Mucosa of rectum (tissue), 2 donors: Measurements from ENCODE around the gene PROC.
A peak's percentile ranks its signal among the peaks of the same experiment; 100 is the strongest.

Source experiments
- H3K27ac ChIP-seq, 2 donors: one replicate each; pipeline ENCODE4 v1.7.0; 2013; ENCODE audit warnings: inconsistent platforms in 2 of 2, low read depth in 2 of 2, low read length in 2 of 2
- H3K27me3 ChIP-seq, 2 donors: one replicate each; pipeline ENCODE4 v1.7.0; 2013; ENCODE audit warnings: low read length in 2 of 2; ENCODE audit not compliant: control insufficient read depth in 2 of 2, insufficient read depth in 2 of 2
- H3K36me3 ChIP-seq, 2 donors: one replicate each; pipeline ENCODE4 v1.7.0; 2013; ENCODE audit warnings: low read length in 2 of 2; ENCODE audit not compliant: control insufficient read depth in 2 of 2, insufficient read depth in 2 of 2
- H3K4me1 ChIP-seq, 2 donors: one replicate each; pipeline ENCODE4 v1.7.0; 2013; ENCODE audit warnings: low read length in 2 of 2, mild to moderate bottlenecking in 1 of 2; ENCODE audit not compliant: control insufficient read depth in 2 of 2, insufficient read depth in 2 of 2
- H3K4me3 ChIP-seq, 2 donors: one replicate each; pipeline ENCODE4 v1.7.0; 2013; ENCODE audit warnings: low read length in 2 of 2
- H3K9ac ChIP-seq, 2 donors: one replicate each; pipeline ENCODE4 v1.7.0; 2013; ENCODE audit warnings: low read length in 2 of 2, low read depth in 1 of 2, mild to moderate bottlenecking in 1 of 2
- H3K9me3 ChIP-seq, 2 donors: one replicate each; pipeline ENCODE4 v1.7.0; 2013; ENCODE audit warnings: low read length in 2 of 2; ENCODE audit not compliant: control insufficient read depth in 2 of 2
- donor health status: healthy.
- donor health status: Normal muscosa, but diverticular disease.

The PROC gene

DNA sequence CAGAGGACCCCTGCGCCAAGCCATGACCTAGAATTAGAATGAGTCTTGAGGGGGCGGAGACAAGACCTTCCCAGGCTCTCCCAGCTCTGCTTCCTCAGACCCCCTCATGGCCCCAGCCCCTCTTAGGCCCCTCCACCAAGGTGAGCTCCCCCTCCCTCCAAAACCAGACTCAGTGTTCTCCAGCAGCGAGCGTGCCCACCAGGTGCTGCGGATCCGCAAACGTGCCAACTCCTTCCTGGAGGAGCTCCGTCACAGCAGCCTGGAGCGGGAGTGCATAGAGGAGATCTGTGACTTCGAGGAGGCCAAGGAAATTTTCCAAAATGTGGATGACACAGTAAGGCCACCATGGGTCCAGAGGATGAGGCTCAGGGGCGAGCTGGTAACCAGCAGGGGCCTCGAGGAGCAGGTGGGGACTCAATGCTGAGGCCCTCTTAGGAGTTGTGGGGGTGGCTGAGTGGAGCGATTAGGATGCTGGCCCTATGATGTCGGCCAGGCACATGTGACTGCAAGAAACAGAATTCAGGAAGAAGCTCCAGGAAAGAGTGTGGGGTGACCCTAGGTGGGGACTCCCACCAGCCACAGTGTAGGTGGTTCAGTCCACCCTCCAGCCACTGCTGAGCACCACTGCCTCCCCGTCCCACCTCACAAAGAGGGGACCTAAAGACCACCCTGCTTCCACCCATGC lies 3.0 kb downstream of the PROC start:
- Histone ChIP-seq H3K27ac (no peak overlapping the region), H3K9me3 (no peaks in the 10 kb centered on the region), H3K9ac (no peak overlapping the region), H3K27me3 (peaks cover 0 to 4% of the 10 kb centered on the region in 2 donors), H3K4me3 (no peak overlapping the region), H3K4me1 (peaks cover 4 to 9% of the 10 kb centered on the region in 2 donors), H3K36me3 (no peaks in the 10 kb centered on the region)

DNA sequence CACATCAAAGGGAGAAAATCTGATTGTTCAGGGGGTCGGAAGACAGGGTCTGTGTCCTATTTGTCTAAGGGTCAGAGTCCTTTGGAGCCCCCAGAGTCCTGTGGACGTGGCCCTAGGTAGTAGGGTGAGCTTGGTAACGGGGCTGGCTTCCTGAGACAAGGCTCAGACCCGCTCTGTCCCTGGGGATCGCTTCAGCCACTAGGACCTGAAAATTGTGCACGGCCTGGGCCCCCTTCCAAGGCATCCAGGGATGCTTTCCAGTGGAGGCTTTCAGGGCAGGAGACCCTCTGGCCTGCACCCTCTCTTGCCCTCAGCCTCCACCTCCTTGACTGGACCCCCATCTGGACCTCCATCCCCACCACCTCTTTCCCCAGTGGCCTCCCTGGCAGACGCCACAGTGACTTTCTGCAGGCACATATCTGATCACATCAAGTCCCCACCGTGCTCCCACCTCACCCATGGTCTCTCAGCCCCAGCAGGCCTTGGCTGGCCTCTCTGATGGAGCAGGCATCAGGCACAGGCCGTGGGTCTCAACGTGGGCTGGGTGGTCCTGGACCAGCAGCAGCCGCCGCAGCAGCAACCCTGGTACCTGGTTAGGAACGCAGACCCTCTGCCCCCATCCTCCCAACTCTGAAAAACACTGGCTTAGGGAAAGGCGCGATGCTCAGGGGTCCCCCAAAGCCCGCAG lies 3.8 kb downstream of the PROC start:
- H3K9me3 ChIP-seq: no peaks in the 10 kb centered on the region
- no peak overlapping the region for H3K4me3 ChIP-seq
- H3K36me3 ChIP-seq: no peaks in the 10 kb centered on the region
- no peak overlapping the region for H3K9ac ChIP-seq
- peaks cover 0 to 4% of the 10 kb centered on the region in 2 donors for H3K27me3 ChIP-seq
- H3K4me1 ChIP-seq: peaks cover 2 to 7% of the 10 kb centered on the region in 2 donors
- no peak overlapping the region for H3K27ac ChIP-seq

GRCh38 chr2:127422559-127423477 lies 4.6 kb downstream of the PROC start:
- Histone ChIP-seq H3K4me3 (peak overlapping the region; percentile 48 to 63), H3K4me1 (peaks cover 2 to 7% of the 10 kb centered on the region in 2 donors), H3K27ac (peak overlapping the region in 1 of 2 donors; percentile 56), H3K36me3 (no peaks in the 10 kb centered on the region), H3K27me3 (peaks cover 0 to 4% of the 10 kb centered on the region in 2 donors), H3K9ac (peak overlapping the region; percentile 54 to 65), H3K9me3 (no peaks in the 10 kb centered on the region)

- Histone ChIP-seq H3K27me3 (peaks cover 0 to 4% of the 10 kb centered on the region in 2 donors), H3K4me3 (peak overlapping the region; percentile 48 to 63), H3K27ac (peak overlapping the region in 1 of 2 donors; percentile 56), H3K36me3 (no peaks in the 10 kb centered on the region), H3K9me3 (no peaks in the 10 kb centered on the region), H3K9ac (peak overlapping the region; percentile 54 to 65), H3K4me1 (peaks cover 2 to 7% of the 10 kb centered on the region in 2 donors)
These were observed 5.2 kb downstream of the PROC start for GRCh38 chr2:127423478-127423843.

DNA sequence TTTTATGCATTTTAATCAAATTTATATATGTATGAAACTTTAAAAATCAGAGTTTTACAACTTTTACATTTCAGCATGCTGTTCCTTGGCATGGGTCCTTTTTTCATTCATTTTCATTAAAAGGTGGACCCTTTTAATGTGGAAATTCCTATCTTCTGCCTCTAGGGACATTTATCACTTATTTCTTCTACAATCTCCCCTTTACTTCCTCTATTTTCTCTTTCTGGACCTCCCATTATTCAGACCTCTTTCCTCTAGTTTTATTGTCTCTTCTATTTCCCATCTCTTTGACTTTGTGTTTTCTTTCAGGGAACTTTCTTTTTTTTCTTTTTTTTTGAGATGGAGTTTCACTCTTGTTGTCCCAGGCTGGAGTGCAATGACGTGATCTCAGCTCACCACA lies 5.7 kb downstream of the PROC start:
- H3K9ac ChIP-seq: no peak overlapping the region
- no peaks in the 10 kb centered on the region for H3K9me3 ChIP-seq
- peak overlapping the region in 1 of 2 donors; percentile 63 for H3K4me3 ChIP-seq
- H3K4me1 ChIP-seq: peaks cover 2 to 7% of the 10 kb centered on the region in 2 donors
- H3K27ac ChIP-seq: no peak overlapping the region
- H3K27me3 ChIP-seq: peaks cover 0 to 4% of the 10 kb centered on the region in 2 donors
- H3K36me3 ChIP-seq: no peaks in the 10 kb centered on the region

DNA sequence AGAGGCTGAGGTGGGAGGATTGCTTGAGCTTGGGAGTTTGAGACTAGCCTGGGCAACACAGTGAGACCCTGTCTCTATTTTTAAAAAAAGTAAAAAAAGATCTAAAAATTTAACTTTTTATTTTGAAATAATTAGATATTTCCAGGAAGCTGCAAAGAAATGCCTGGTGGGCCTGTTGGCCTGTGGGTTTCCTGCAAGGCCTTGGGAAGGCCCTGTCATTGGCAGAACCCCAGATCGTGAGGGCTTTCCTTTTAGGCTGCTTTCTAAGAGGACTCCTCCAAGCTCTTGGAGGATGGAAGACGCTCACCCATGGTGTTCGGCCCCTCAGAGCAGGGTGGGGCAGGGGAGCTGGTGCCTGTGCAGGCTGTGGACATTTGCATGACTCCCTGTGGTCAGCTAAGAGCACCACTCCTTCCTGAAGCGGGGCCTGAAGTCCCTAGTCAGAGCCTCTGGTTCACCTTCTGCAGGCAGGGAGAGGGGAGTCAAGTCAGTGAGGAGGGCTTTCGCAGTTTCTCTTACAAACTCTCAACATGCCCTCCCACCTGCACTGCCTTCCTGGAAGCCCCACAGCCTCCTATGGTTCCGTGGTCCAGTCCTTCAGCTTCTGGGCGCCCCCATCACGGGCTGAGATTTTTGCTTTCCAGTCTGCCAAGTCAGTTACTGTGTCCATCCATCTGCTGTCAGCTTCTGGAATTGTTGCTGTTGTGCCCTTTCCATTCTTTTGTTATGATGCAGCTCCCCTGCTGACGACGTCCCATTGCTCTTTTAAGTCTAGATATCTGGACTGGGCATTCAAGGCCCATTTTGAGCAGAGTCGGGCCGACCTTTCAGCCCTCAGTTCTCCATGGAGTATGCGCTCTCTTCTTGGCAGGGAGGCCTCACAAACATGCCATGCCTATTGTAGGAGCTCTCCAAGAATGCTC lies 6.6 kb downstream of the PROC start:
- H3K4me3 ChIP-seq: no peak overlapping the region
- H3K9ac ChIP-seq: no peak overlapping the region
- H3K9me3 ChIP-seq: no peaks in the 10 kb centered on the region
- no peak overlapping the region for H3K27ac ChIP-seq
- H3K27me3 ChIP-seq: peaks cover 0 to 4% of the 10 kb centered on the region in 2 donors
- H3K4me1 ChIP-seq: peaks cover 2 to 7% of the 10 kb centered on the region in 2 donors
- no peaks in the 10 kb centered on the region for H3K36me3 ChIP-seq

DNA sequence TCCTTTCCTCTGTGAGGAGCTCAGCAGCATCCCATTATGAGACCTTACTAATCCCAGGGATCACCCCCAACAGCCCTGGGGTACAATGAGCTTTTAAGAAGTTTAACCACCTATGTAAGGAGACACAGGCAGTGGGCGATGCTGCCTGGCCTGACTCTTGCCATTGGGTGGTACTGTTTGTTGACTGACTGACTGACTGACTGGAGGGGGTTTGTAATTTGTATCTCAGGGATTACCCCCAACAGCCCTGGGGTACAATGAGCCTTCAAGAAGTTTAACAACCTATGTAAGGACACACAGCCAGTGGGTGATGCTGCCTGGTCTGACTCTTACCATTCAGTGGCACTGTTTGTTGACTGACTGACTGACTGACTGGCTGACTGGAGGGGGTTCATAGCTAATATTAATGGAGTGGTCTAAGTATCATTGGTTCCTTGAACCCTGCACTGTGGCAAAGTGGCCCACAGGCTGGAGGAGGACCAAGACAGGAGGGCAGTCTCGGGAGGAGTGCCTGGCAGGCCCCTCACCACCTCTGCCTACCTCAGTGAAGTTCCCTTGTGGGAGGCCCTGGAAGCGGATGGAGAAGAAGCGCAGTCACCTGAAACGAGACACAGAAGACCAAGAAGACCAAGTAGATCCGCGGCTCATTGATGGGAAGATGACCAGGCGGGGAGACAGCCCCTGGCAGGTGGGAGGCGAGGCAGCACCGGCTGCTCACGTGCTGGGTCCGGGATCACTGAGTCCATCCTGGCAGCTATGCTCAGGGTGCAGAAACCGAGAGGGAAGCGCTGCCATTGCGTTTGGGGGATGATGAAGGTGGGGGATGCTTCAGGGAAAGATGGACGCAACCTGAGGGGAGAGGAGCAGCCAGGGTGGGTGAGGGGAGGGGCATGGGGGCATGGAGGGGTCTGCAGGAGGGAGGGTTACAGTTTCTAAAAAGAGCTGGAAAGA lies 7.6 kb downstream of the PROC start:
- H3K4me1 ChIP-seq: peaks cover 2 to 7% of the 10 kb centered on the region in 2 donors
- no peaks in the 10 kb centered on the region for H3K9me3 ChIP-seq

GRCh38 chr2:127426501-127427354 lies 8.5 kb downstream of the PROC start:
- Histone ChIP-seq H3K4me3 (no peak overlapping the region), H3K27me3 (peaks cover 0 to 2% of the 10 kb centered on the region in 2 donors), H3K4me1 (peaks cover 2 to 7% of the 10 kb centered on the region in 2 donors), H3K36me3 (no peaks in the 10 kb centered on the region), H3K9ac (no peak overlapping the region), H3K9me3 (no peaks in the 10 kb centered on the region), H3K27ac (no peak overlapping the region)

More for the DNA sequence above, 7.6 kb downstream of the PROC start:
- no peak overlapping the region for H3K9ac ChIP-seq
- no peak overlapping the region for H3K4me3 ChIP-seq
- peaks cover 0 to 4% of the 10 kb centered on the region in 2 donors for H3K27me3 ChIP-seq
- no peaks in the 10 kb centered on the region for H3K36me3 ChIP-seq
- no peak overlapping the region for H3K27ac ChIP-seq
